T-cell (primary cell): Measurements from ENCODE around the gene HSPA1A. TPM values are rescaled to one million over a fixed set of nuclear protein-coding genes. Genes with fewer than 3 reads are reported as not detected.

ENCODE experiments used
- ATAC-seq, 4 experiments: fragments of 200-7000 bp in 3 of 4; fragments of 150-1000 bp in 1 of 4; cut with Tn5 transposase; replicated peaks in 1 of 4; 1 replicate in 3 of 4; 2 replicates in 1 of 4; pipeline ENCODE4 v1.10.0; 2021; ENCODE audit warnings: moderate library complexity in 3 of 4, mild to moderate bottlenecking in 2 of 4, moderate number of reproducible peaks in 1 of 4
- CTCF ChIA-PET, 2 donors: fragments of 300-600 bp; sonication (Branson Sonifier 250); formaldehyde crosslinking; loops; one replicate each; lab custom pipeline; 2022; ENCODE audit warnings: antibody characterized with exemption in 2 of 2; lab: Charles Lee
- POLR2A ChIA-PET, 2 donors: fragments of 300-600 bp; sonication (Branson Sonifier 250); formaldehyde crosslinking; loops; one replicate each; lab custom pipeline; 2022; ENCODE audit warnings: antibody characterized with exemption in 2 of 2; lab: Charles Lee
- DNase-seq, 35 experiments: peaks; one replicate each; pipeline versions ENCODE4 v3.0.0 to v3.0.0-alpha.2; 2013 to 2023
- H3K27ac ChIP-seq: one replicate; pipeline ENCODE4 v1.5.1; 2013; ENCODE audit warnings: low read length
- H3K27me3 ChIP-seq, 2 experiments: replicated peaks in 1 of 2; 1 replicate in 1 of 2; 2 replicates in 1 of 2; pipeline versions ENCODE4 v1.6.1 to v1.7.0; 2013; ENCODE audit warnings: low read length in 1 of 2, mixed read lengths in 1 of 2; ENCODE audit not compliant: control insufficient read depth in 2 of 2, insufficient read depth in 2 of 2; ENCODE audit errors: extremely low read depth in 1 of 2
- H3K36me3 ChIP-seq, 2 donors: 1 replicate in 1 of 2; 2 replicates in 1 of 2; pipeline versions ENCODE4 v1.6.1 to v1.7.0; 2013; ENCODE audit warnings: low read length in 1 of 2; ENCODE audit not compliant: control insufficient read depth in 2 of 2, insufficient read depth in 1 of 2; ENCODE audit errors: extremely low read depth in 1 of 2
- H3K4me1 ChIP-seq, 2 experiments: 1 replicate in 1 of 2; 2 replicates in 1 of 2; pipeline versions ENCODE4 v1.6.1 to v1.7.0; 2013; ENCODE audit warnings: low read length in 2 of 2, mixed read lengths in 1 of 2; ENCODE audit not compliant: insufficient read depth in 2 of 2, control insufficient read depth in 1 of 2; ENCODE audit errors: extremely low read depth in 1 of 2
- H3K4me3 ChIP-seq, 2 donors: 1 replicate in 1 of 2; 2 replicates in 1 of 2; pipeline versions ENCODE4 v1.5.1 to v1.7.0; 2013; ENCODE audit warnings: mild to moderate bottlenecking in 2 of 2, low read length in 1 of 2, moderate library complexity in 1 of 2; ENCODE audit not compliant: control insufficient read depth in 1 of 2; ENCODE audit errors: extremely low read depth in 1 of 2
- H3K9me3 ChIP-seq: 2 replicates; pipeline ENCODE4 v1.7.0; 2013
- H3K27ac Mint-ChIP-seq, 2 donors: one replicate each; pipeline ENCODE4 v1.8.0; 2020 to 2021; ENCODE audit warnings: mild to moderate bottlenecking in 2 of 2, mixed read lengths in 2 of 2
- H3K27me3 Mint-ChIP-seq, 2 donors: one replicate each; pipeline ENCODE4 v1.8.0; 2021 to 2022; ENCODE audit warnings: mixed read lengths in 2 of 2
- H3K36me3 Mint-ChIP-seq: one replicate; pipeline ENCODE4 v1.8.0; 2021; ENCODE audit warnings: mixed read lengths
- H3K4me1 Mint-ChIP-seq, 3 donors: one replicate each; pipeline ENCODE4 v1.8.0; 2020 to 2022; ENCODE audit warnings: mixed read lengths in 3 of 3, mild to moderate bottlenecking in 1 of 3
- H3K4me3 Mint-ChIP-seq, 3 donors: one replicate each; pipeline ENCODE4 v1.8.0; 2020 to 2022; ENCODE audit warnings: mild to moderate bottlenecking in 3 of 3, mixed read lengths in 3 of 3, moderate library complexity in 3 of 3
- H3K9me3 Mint-ChIP-seq, 3 donors: one replicate each; pipeline ENCODE4 v1.8.0; 2020 to 2022; ENCODE audit warnings: mixed read lengths in 3 of 3
- WGBS: methylation state at CpG from one replicate; pipeline ENCODE4 v1.1.5; 2013; ENCODE audit warnings: missing lambda C conversion rate; ENCODE audit not compliant: insufficient coverage; 5-methylcytosine and 5-hydroxymethylcytosine counted together
- total RNA-seq, 35 experiments: library from RNA in 6 of 35; stranded (reverse) in 6 of 35; fragments of 120-200 nt in 1 of 35; gene quantifications; one replicate each; pipeline versions ENCODE4 v1.2.1 to v1.2.4 and lab custom pipeline; 2013 to 2026

HSPA1A gene
- total RNA-seq (100 to 1,000 TPM in 1 of 5 donors, 10 to 100 TPM in 2, 1 to 10 TPM in 2; 8.8 to 117 (median 77.9) TPM), total RNA-seq (lab: John Stamatoyannopoulos, UW) (3.0 to 39.5 (median 17.8) reads per million in 29 experiments)
- total RNA-seq (2013) = 52.2 TPM

GRCh38 chr6:31815025-31815838 lies at the start of gene HSPA1A, which contains the start of gene HSPA1L:
Gene HSPA1A, plus strand, starts transcription at chr6:31815543. Its CDS starts 214 bp downstream, at chr6:31815757.
Gene HSPA1L, minus strand, starts transcription at chr6:31815283. Its CDS starts 3,311 bp downstream, at chr6:31811972.
- CTCF ChIA-PET = interaction anchor here (0.6 to 0.9 kb wide), 4 partner anchors 8 to 263 kb away, joined by 3 to 6 read pairs (median 4); partner anchors contain the start of genes DDAH2 (in 1 of the 2) and LSM2 (in 1 of the 2)
- H3K27me3 Mint-ChIP-seq = no peaks in the 10 kb centered on the region
- H3K4me3 Mint-ChIP-seq = peak within 1 kb of the TSS; percentile 89 to 92 (median 90)
- peak within 1 kb of the TSS; percentile 69 for H3K27ac ChIP-seq
- peaks cover 9 to 48% of the 10 kb centered on the region in 2 experiments for H3K4me1 ChIP-seq
- H3K9me3 Mint-ChIP-seq = no peaks in the 10 kb centered on the region
- H3K4me3 ChIP-seq = peak within 1 kb of the TSS; percentile 88 to 90
- ATAC-seq = peak; percentile 7 to 19 (median 12)
- no peaks in the 10 kb centered on the region for H3K27me3 ChIP-seq
- POLR2A ChIA-PET = interaction anchor here (0.6 to 0.8 kb wide), 3 partner anchors 9 to 303 kb away, joined by 4 to 16 read pairs (median 5); partner anchors contain the start of gene LSM2 (in 1 of the 2)
- peak in 7 of 35 experiments; percentile 22 to 65 (median 35) for DNase-seq
- H3K4me1 Mint-ChIP-seq = peaks cover 30 to 54% (median 44%) of the 10 kb centered on the region in 3 donors
- WGBS = under 1% methylated on average over 45 of the region's 56 CpGs
- peak within 1 kb of the TSS; percentile 90 to 94 for H3K27ac Mint-ChIP-seq
- peaks cover 8 to 15% of the 10 kb centered on the region in 2 donors for H3K36me3 ChIP-seq
- peaks cover 10% of the 10 kb centered on the region for H3K36me3 Mint-ChIP-seq
- no peaks in the 10 kb centered on the region for H3K9me3 ChIP-seq

GRCh38 chr6:31765559-31765909 lies 49.8 kb upstream of the HSPA1A start:
- CTCF ChIA-PET = interaction anchor here in 1 of 2 donors (0.6 kb wide), 1 partner anchor 8 kb away, joined by 7 read pairs; no protein-coding TSS in a partner anchor

GRCh38 chr6:31765910-31766794 lies 49.2 kb upstream of the HSPA1A start:
- no peak for ATAC-seq
- Mint-ChIP-seq H3K4me3 (no peak overlapping the region), H3K4me1 (peaks cover 9 to 17% (median 9%) of the 10 kb centered on the region in 3 donors), H3K27ac (no peak overlapping the region), H3K9me3 (no peaks in the 10 kb centered on the region), H3K27me3 (no peaks in the 10 kb centered on the region), H3K36me3 (peaks cover 15% of the 10 kb centered on the region)
- ChIA-PET POLR2A (interaction anchor here in 1 of 2 donors (0.5 kb wide), 1 partner anchor 82 kb away, joined by 9 read pairs; no protein-coding TSS in a partner anchor), CTCF (interaction anchor here in 1 of 2 donors (0.6 kb wide), 1 partner anchor 213 kb away, joined by 12 read pairs; no protein-coding TSS in a partner anchor)
- Histone ChIP-seq H3K27me3 (no peaks in the 10 kb centered on the region), H3K27ac (no peak overlapping the region), H3K4me1 (peaks cover 0 to 13% of the 10 kb centered on the region in 2 experiments), H3K9me3 (no peaks in the 10 kb centered on the region), H3K4me3 (no peak overlapping the region), H3K36me3 (no peaks in the 10 kb centered on the region)
- 84% methylated on average over 33 of the region's 42 CpGs for WGBS
- DNase-seq = no peak

More at GRCh38 chr6:31765559-31765909, 49.8 kb upstream of the HSPA1A start:
- peaks cover 20% of the 10 kb centered on the region for H3K36me3 Mint-ChIP-seq
- H3K27me3 ChIP-seq = no peaks in the 10 kb centered on the region
- no peak overlapping the region for H3K27ac Mint-ChIP-seq
- no peaks in the 10 kb centered on the region for H3K27me3 Mint-ChIP-seq
- no peak overlapping the region for H3K27ac ChIP-seq
- H3K36me3 ChIP-seq = no peaks in the 10 kb centered on the region
- no peaks in the 10 kb centered on the region for H3K9me3 ChIP-seq
- no peak overlapping the region for H3K4me3 Mint-ChIP-seq
- POLR2A ChIA-PET = no interaction called here
- H3K4me3 ChIP-seq = no peak overlapping the region
- ATAC-seq = no peak
- WGBS = 73% methylated on average over 3 of the region's 9 CpGs
- H3K4me1 ChIP-seq = peaks cover 0 to 8% of the 10 kb centered on the region in 2 experiments
- no peak for DNase-seq
- no peaks in the 10 kb centered on the region for H3K9me3 Mint-ChIP-seq
- peaks cover 7 to 17% (median 7%) of the 10 kb centered on the region in 3 donors for H3K4me1 Mint-ChIP-seq

- WGBS = 100% methylated on average over 2 of the region's 6 CpGs
Measured at GRCh38 chr6:31767096-31767645, 48.2 kb upstream of the HSPA1A start.

GRCh38 chr6:31768363-31769257 lies 46.7 kb upstream of the HSPA1A start:
- 90% methylated on average over 7 of the region's 18 CpGs for WGBS
- H3K4me3 ChIP-seq = no peak overlapping the region
- no peak for ATAC-seq
- Mint-ChIP-seq H3K4me3 (no peak overlapping the region), H3K9me3 (no peaks in the 10 kb centered on the region), H3K27me3 (no peaks in the 10 kb centered on the region), H3K27ac (peak overlapping the region in 1 of 2 donors; percentile 24), H3K4me1 (peaks cover 24 to 30% (median 29%) of the 10 kb centered on the region in 3 donors), H3K36me3 (peaks cover 2% of the 10 kb centered on the region)
- no peaks in the 10 kb centered on the region for H3K27me3 ChIP-seq
- H3K27ac ChIP-seq = no peak overlapping the region
- ChIA-PET POLR2A (no interaction called here), CTCF (interaction anchor here in 1 of 2 donors (1.4 to 1.5 kb wide), 2 partner anchors 33 to 41 kb away, joined by 5 read pairs; partner anchors contain the start of gene CLIC1)
- peaks cover 10 to 37% of the 10 kb centered on the region in 2 experiments for H3K4me1 ChIP-seq
- H3K9me3 ChIP-seq = no peaks in the 10 kb centered on the region
- no peak for DNase-seq
- no peaks in the 10 kb centered on the region for H3K36me3 ChIP-seq

More at GRCh38 chr6:31767096-31767645, 48.2 kb upstream of the HSPA1A start:
- H3K36me3 Mint-ChIP-seq = peaks cover 8% of the 10 kb centered on the region
- H3K4me3 Mint-ChIP-seq = no peak overlapping the region
- no peaks in the 10 kb centered on the region for H3K9me3 ChIP-seq
- H3K4me1 ChIP-seq = peaks cover 3 to 23% of the 10 kb centered on the region in 2 experiments
- H3K4me3 ChIP-seq = no peak overlapping the region
- no peaks in the 10 kb centered on the region for H3K9me3 Mint-ChIP-seq
- H3K27ac ChIP-seq = no peak overlapping the region
- no peak for ATAC-seq
- no peaks in the 10 kb centered on the region for H3K27me3 ChIP-seq
- peaks cover 17 to 22% (median 17%) of the 10 kb centered on the region in 3 donors for H3K4me1 Mint-ChIP-seq
- no peak for DNase-seq
- no peak overlapping the region for H3K27ac Mint-ChIP-seq
- CTCF ChIA-PET = no interaction called here
- POLR2A ChIA-PET = no interaction called here
- no peaks in the 10 kb centered on the region for H3K36me3 ChIP-seq
- H3K27me3 Mint-ChIP-seq = no peaks in the 10 kb centered on the region
